OCI-M2 (cell line): ENCODE data around the gene THADA.
"Not testable (repeated sequence)": the region's sequence is repeated elsewhere in the genome, so short reads cannot be mapped to it uniquely, and the experiment has no call there.

Experiments used
- DNase-seq: peaks from one replicate; lab custom pipeline; 2025; ENCODE audit not compliant: unreplicated experiment; lab: John Stamatoyannopoulos, UW

The THADA gene

DNA sequence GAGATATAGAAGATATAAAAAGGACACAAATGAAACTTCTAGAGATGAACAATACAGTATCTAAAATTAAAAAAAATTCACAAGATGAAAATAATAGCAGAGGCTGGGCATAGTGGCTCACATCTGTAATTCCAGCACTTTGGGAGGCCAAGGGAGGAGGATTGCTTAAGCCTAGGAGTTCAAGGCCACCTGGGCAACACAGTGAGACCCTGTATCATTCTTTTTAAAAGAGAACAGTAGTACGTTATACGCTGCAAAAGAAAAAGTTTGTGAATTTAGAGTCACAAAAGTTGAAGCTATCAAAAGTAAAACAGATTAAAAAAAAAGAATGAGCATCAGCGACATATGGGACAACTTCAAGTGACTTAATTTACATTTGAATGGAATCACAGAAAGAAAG is 287.9 kb downstream of the THADA start:
- DNase-seq = no peak

GRCh38 chr2:43307046-43307445 is 288.8 kb downstream of the THADA start:
- no peak for DNase-seq

DNA sequence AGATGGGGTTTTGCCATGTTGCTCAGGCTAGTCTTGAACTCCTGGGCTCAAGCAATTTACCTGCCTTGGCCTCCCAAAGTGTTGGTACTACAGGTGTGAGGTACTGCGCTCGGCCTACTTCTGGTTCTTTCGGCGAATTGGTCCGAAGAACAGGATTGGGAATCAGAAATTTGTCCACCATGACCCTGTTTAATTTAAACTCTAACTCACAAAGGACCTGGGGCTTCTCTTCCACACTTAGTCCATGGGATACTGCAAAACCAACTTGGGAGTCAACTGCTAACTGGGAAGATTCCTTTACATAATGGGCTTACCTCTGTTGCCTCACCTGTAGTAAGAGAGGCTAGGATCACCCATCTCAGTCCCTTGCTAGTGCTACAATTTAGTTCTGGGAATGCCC is 289.6 kb downstream of the THADA start:
- no peak for DNase-seq

GRCh38 chr2:43305517-43305916 is 290.3 kb downstream of the THADA start:
- no peak for DNase-seq

- no peak for DNase-seq
Measured at GRCh38 chr2:43305012-43305411, 290.8 kb downstream of the THADA start.

DNA sequence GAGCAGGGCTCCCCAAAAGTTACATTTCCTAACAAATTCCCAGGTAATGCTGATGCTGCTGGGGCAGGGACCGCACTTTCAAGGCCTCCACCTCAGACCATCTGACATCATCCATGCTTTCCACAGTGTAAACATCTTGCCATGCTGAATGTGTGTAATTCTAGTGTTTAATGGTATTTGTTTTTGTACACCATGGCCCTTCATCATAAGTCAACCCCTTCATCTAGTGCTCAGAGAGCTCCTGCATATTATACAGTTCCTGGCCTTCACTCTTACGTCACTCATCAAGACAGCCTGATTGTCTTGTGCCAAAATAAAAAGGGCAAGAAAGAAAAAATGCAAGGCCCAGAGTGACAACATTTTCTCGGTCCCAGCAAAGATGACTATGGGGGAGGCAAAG is 291.9 kb downstream of the THADA start:
- DNase-seq = no peak

GRCh38 chr2:43302961-43303494 is 292.8 kb downstream of the THADA start:
- DNase-seq = no peak

DNA sequence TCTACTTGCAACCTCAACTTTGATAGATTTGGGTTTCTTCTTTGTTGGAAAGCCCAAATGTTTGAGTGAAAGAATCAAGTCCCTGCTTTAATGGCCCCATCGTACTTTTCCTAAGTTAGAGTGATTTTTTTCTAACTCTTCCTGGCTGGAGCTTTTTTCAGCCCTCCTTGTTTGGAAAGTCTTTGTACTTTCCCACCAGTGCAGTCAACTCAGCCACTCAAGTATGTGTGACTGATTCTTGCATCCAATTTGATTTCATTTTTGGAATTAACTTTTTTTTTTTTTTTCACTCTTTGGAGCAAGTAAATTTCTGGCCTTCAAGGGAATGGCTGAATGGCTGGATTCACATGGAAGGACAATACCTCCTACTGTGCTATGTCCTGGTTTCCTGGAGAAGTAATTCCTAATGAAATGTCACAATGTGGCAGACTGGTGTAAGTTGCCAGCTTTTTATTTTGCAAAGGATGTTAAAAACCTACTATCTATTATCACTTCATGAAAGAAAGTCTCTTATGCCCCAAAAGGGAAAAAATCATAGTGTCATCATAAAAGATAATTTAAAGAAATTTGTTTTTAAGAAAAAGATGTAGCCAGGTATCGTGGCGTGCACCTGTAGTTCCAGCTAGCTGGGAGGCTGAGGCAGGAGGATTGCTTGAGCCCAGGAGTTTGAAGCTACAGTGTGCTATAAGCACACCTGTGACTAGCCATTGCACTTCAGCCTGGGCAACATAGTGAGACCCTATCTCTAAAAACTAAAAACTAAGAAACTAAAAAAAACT is 293.5 kb downstream of the THADA start:
- DNase-seq = no peak

DNA sequence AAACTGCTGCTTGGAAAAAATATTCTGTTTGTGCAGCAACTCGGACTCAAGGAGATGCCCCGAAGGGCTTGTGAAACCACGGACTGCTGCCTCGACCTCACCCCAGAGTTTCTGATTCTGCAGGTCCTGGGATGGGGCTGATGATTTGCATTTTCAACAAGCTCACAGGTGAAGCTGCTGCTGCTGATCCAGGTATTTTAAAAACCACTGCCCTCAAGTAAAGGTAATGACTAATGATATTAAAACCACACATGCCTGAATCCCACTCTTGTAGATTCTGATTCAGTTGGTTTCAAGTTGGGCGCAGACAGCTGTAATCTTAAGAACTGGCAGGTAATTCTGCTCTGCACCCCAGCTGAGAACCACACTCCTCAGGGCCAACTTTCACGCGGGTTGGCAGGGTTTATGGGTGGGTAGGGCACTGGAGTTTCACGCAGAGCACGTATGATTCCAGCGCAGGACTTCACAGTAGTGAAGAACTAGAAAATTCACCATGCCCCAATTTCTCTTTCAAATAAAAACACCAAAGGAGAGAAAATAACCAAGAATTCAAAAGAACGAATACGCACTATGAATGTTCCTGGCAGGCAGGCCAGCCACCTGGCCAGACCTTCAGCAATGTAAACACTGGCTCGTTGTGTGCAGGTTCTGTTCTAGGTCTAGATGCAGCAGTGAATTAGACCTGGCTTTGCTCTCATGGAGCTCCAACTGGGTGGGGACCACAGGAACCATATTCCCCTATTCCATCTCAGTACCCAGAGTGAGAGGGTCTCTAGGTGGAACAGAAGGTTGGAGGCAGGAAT is 294.9 kb downstream of the THADA start:
- DNase-seq = no peak

DNA sequence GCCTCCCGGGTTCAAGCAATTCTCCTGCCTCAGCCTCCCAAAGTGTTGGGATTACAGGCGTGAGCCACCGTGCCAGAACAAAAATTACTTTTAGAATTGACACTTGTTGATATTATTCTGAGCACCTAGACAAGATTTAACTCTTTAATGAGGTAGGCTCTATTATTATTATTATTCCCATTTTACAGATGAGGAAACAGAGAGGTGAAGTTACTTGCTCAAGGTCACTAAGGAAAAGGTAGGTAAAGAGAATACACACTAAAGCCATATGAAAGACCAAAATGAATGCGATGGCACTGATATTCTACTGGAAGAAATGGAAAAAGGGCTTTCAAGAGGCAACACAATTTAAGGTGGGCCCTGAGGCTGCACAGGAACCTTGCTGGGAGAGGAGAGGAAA is 295.6 kb downstream of the THADA start:
- DNase-seq = no peak

DNA sequence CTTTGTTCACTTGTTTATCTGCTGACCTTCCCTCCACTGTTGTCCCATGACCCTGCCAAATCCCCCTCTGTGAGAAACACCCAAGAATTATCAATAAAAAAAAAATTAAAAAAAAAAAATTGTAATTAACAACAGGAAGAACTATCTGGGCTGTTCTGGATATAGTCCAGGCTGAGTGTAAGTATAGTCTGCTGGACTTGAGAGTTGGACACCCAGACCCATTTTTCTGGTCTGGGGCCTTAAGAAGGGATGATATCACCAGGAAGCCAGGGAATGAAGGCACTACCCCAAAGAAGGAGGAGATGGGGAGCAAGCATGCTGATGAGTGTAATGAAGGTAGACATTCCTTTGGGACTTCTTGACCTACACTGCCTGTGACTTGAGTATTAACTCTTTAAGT is 297.3 kb downstream of the THADA start:
- no peak for DNase-seq

GRCh38 chr2:43297740-43298139 is 298.1 kb downstream of the THADA start:
- DNase-seq = not testable (repeated sequence)

GRCh38 chr2:43294973-43295603 is 300.8 kb downstream of the THADA start:
- no peak for DNase-seq

- no peak for DNase-seq
Measured at GRCh38 chr2:43293744-43294695, 301.8 kb downstream of the THADA start.

GRCh38 chr2:43292851-43293743 is 302.7 kb downstream of the THADA start:
- DNase-seq = no peak

DNA sequence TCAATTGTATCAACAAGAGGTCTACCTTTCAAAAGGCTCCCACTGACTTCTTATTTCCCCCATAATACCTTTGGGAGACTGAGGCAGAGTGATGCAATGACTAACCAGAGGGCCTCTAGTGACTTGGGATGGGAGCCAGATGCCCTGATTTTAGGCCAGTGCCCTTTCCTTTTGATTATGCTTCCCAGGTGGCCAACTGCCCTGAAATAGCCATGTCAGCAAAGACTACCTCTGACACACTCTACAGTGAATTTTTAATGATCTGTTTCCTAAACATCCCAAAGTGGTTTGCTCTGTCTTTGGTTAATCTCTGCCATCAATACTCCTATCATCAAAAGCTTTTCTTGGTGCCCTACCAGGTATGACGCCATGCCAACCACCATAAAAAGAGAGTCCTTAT is 303.5 kb downstream of the THADA start:
- DNase-seq = no peak

GRCh38 chr2:43289331-43289730 is 306.5 kb downstream of the THADA start:
- no peak for DNase-seq

DNA sequence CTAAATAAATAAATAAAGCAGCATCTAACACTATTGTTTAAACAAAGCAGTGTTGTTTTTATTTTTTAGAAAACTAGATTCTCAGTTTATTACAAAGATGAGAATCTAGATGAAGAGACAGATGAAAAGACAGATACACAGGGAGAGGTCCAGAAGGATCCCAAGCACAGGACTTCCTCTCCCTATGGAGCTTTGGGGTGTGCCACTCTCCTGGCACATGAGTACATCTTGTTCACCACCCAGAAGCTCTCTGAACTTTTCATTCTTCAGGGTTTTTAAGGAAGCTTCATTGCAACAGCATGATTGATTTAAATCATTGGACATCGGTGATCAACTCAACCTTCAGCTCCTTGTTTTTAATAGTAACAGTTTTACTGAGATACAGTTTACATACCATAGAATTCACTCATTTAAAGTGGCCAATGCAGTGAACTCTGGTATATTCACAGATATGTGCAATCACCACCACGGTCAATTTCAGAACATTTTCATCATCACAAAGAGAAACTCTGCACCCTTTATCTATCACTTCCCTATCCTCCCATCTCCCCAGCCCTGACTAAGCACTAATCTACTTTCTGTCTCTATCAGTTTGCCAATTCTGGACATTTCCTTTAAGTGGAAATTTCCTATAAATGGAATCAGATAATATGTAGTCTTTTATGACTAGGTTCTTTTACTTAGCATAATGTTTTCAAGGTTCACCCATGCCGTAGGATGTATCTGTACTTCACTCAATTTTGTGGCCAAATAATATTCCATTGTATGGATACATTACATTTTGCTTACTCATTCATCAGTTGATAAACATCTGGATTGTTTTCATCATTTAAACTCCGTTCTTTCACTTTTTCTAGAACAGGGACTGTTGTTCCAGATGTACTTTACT is 307.2 kb downstream of the THADA start:
- DNase-seq = no peak

DNA sequence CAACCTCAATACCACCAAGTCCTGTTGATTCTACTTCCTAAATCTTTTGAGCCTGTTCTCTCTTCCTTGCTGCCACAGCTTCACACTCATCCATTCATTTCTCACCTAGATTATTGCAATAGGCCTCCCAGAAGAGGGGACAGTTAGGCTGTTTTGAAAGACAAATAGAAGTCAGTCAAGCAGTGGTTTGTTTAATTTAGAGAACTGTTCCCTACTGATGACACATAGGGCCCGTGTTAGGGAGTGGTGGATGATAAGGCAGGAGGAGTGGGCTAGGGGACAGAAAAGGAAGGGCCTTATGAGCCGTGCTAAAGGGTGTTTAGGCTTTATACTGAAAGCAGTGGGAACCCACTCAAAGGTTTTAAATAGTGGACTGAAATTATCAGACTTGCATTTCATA is 309.9 kb downstream of the THADA start:
- no peak for DNase-seq
